Loucy (cell line): ENCODE data around the gene NFIL3.

Experiments used
- H2AFZ ChIP-seq: fragments of 200-600 bp; sonication (generic); 2 replicates; pipeline ENCODE4 v1.6.0; 2016; ENCODE audit warnings: antibody characterized with exemption, mild to moderate bottlenecking, low read length, moderate library complexity
- H3F3A ChIP-seq: fragments of 200-600 bp; 2 replicates; pipeline ENCODE4 v1.6.0; 2016; ENCODE audit warnings: antibody characterized with exemption, low read depth, mild to moderate bottlenecking
- H3K27me3 ChIP-seq: fragments of 200-600 bp; sonication (generic); 2 replicates; pipeline ENCODE4 v1.6.1; 2014; ENCODE audit warnings: low read length, mild to moderate bottlenecking; ENCODE audit not compliant: insufficient read depth, poor library complexity, severe bottlenecking
- H3K36me3 ChIP-seq: fragments of 200-600 bp; sonication (generic); 2 replicates; pipeline ENCODE4 v1.6.1; 2016; ENCODE audit warnings: low read length; ENCODE audit not compliant: insufficient read depth
- H3K4me1 ChIP-seq: fragments of 200-600 bp; sonication (generic); 2 replicates; pipeline ENCODE4 v1.5.1; 2014; ENCODE audit warnings: low read length, mild to moderate bottlenecking; ENCODE audit not compliant: insufficient read depth, poor library complexity, severe bottlenecking
- H3K4me2 ChIP-seq: fragments of 200-600 bp; sonication (generic); 2 replicates; pipeline ENCODE4 v1.6.0; 2014; ENCODE audit warnings: antibody characterized with exemption, low read length, low read depth, mild to moderate bottlenecking; ENCODE audit not compliant: poor library complexity, severe bottlenecking
- H3K4me3 ChIP-seq: fragments of 200-600 bp; sonication (generic); 2 replicates; pipeline ENCODE4 v1.5.1; 2014; ENCODE audit warnings: low read length, mild to moderate bottlenecking, mixed read lengths; ENCODE audit not compliant: poor library complexity, severe bottlenecking
- H3K79me2 ChIP-seq: fragments of 200-600 bp; sonication (generic); 2 replicates; pipeline ENCODE4 v1.6.1; 2014; ENCODE audit warnings: low read length; ENCODE audit not compliant: insufficient read depth
- H3K9ac ChIP-seq: fragments of 200-600 bp; sonication (generic); 2 replicates; pipeline ENCODE4 v1.6.0; 2014; ENCODE audit warnings: mild to moderate bottlenecking, low read depth, low read length, moderate library complexity; ENCODE audit not compliant: poor library complexity, severe bottlenecking
- H3K9me2 ChIP-seq: fragments of 200-600 bp; sonication (generic); replicated peaks from 2 replicates; pipeline ENCODE4 v1.6.1; 2016; ENCODE audit warnings: low read depth, low read length, mixed read lengths
- H3K9me3 ChIP-seq: fragments of 200-600 bp; sonication (generic); 2 replicates; pipeline ENCODE4 v1.6.1; 2014; ENCODE audit warnings: mild to moderate bottlenecking, antibody characterized with exemption, low read length, low read depth; ENCODE audit not compliant: insufficient read depth
- H4K20me1 ChIP-seq: fragments of 200-600 bp; sonication (generic); 2 replicates; pipeline ENCODE4 v1.6.0; 2014; ENCODE audit warnings: antibody characterized with exemption, low read length, mild to moderate bottlenecking; ENCODE audit not compliant: insufficient read depth, poor library complexity, severe bottlenecking
- CTCF ChIP-seq: fragments of 200-600 bp; sonication (generic); conservative IDR thresholded peaks from 2 replicates; pipeline ENCODE4 v1.5.1; 2014; ENCODE audit warnings: mild to moderate bottlenecking, antibody characterized with exemption, low read length
- EZH2phosphoT487 ChIP-seq: fragments of 200-600 bp; IDR thresholded peaks from 2 replicates; pipeline ENCODE4 v1.6.1; 2018; ENCODE audit warnings: antibody characterized with exemption, mild to moderate bottlenecking, moderate library complexity, borderline replicate concordance

NFIL3 gene

GRCh38 chr9:91429501-91429900, 5.9 kb upstream of the NFIL3 start:
- Histone ChIP-seq H3K4me2 (no peak overlapping the region), H3K36me3 (no peaks in the 10 kb centered on the region), H3K4me1 (peaks cover 15% of the 10 kb centered on the region), H3K27me3 (no peaks in the 10 kb centered on the region), H2AFZ (no peak overlapping the region), H3F3A (no peaks in the 10 kb centered on the region), H4K20me1 (no peaks in the 10 kb centered on the region), H3K9me3 (no peaks in the 10 kb centered on the region), H3K79me2 (peaks cover 4% of the 10 kb centered on the region; the same call in 1 of the 2 replicates), H3K9ac (no peak overlapping the region), H3K4me3 (no peak overlapping the region), H3K9me2 (no peaks in the 10 kb centered on the region)
- TF ChIP-seq EZH2phosphoT487 (no peak), CTCF (no peak)

GRCh38 chr9:91428927-91429351, 5.3 kb upstream of the NFIL3 start:
- H2AFZ ChIP-seq = no peak overlapping the region
- H4K20me1 ChIP-seq = no peaks in the 10 kb centered on the region
- peaks cover 10% of the 10 kb centered on the region; the same call in 1 of the 2 replicates for H3K79me2 ChIP-seq
- no peak overlapping the region for H3K4me3 ChIP-seq
- no peaks in the 10 kb centered on the region for H3K9me3 ChIP-seq
- TF ChIP-seq CTCF (no peak), EZH2phosphoT487 (no peak)
- H3K9me2 ChIP-seq = no peaks in the 10 kb centered on the region
- peaks cover 19% of the 10 kb centered on the region for H3K4me1 ChIP-seq
- H3K4me2 ChIP-seq = no peak overlapping the region
- no peaks in the 10 kb centered on the region for H3K36me3 ChIP-seq
- H3K9ac ChIP-seq = no peak overlapping the region
- H3K27me3 ChIP-seq = no peaks in the 10 kb centered on the region
- no peaks in the 10 kb centered on the region for H3F3A ChIP-seq

GRCh38 chr9:91428436-91428835, 4.8 kb upstream of the NFIL3 start:
- H3K9me2 ChIP-seq = no peaks in the 10 kb centered on the region
- no peaks in the 10 kb centered on the region for H3F3A ChIP-seq
- H3K27me3 ChIP-seq = no peaks in the 10 kb centered on the region
- H3K9me3 ChIP-seq = no peaks in the 10 kb centered on the region
- no peak overlapping the region for H3K4me2 ChIP-seq
- H3K4me1 ChIP-seq = peaks cover 19% of the 10 kb centered on the region
- TF ChIP-seq EZH2phosphoT487 (no peak), CTCF (no peak)
- H2AFZ ChIP-seq = no peak overlapping the region
- peaks cover 10% of the 10 kb centered on the region; the same call in 1 of the 2 replicates for H3K79me2 ChIP-seq
- no peak overlapping the region for H3K4me3 ChIP-seq
- no peaks in the 10 kb centered on the region for H3K36me3 ChIP-seq
- no peaks in the 10 kb centered on the region for H4K20me1 ChIP-seq
- no peak overlapping the region for H3K9ac ChIP-seq
